ENCODE data around the gene NLGN1.

GRCh38 chr3:173404156-173404555 lies 6.6 kb downstream of the NLGN1 start:
- TF ChIP-seq POLR2AphosphoS5 (IDR thresholded peaks at IDR 0.05; ENCODE audit: low read depth, low read length) = no peak
- TF ChIP-seq, protein P1, sequence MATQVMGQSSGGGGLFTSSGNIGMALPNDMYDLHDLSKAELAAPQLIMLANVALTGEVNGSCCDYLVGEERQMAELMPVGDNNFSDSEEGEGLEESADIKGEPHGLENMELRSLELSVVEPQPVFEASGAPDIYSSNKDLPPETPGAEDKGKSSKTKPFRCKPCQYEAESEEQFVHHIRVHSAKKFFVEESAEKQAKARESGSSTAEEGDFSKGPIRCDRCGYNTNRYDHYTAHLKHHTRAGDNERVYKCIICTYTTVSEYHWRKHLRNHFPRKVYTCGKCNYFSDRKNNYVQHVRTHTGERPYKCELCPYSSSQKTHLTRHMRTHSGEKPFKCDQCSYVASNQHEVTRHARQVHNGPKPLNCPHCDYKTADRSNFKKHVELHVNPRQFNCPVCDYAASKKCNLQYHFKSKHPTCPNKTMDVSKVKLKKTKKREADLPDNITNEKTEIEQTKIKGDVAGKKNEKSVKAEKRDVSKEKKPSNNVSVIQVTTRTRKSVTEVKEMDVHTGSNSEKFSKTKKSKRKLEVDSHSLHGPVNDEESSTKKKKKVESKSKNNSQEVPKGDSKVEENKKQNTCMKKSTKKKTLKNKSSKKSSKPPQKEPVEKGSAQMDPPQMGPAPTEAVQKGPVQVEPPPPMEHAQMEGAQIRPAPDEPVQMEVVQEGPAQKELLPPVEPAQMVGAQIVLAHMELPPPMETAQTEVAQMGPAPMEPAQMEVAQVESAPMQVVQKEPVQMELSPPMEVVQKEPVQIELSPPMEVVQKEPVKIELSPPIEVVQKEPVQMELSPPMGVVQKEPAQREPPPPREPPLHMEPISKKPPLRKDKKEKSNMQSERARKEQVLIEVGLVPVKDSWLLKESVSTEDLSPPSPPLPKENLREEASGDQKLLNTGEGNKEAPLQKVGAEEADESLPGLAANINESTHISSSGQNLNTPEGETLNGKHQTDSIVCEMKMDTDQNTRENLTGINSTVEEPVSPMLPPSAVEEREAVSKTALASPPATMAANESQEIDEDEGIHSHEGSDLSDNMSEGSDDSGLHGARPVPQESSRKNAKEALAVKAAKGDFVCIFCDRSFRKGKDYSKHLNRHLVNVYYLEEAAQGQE (IDR thresholded peaks at IDR 0.05; ENCODE audit: insufficient read depth in 1 of 2, low read depth in 2 of 2, low read length in 2 of 2) = no peak
- no peak for TF ChIP-seq TAF1 (IDR thresholded peaks at IDR 0.05; ENCODE audit: borderline replicate concordance, insufficient read depth, low read length)
- no peak for TF ChIP-seq FOXP2 (optimal IDR thresholded peaks at IDR 0.05; ENCODE audit: borderline replicate concordance, extremely low read depth, extremely low read length, insufficient read depth)
